ENCODE results near the gene SDC3. TPM values are rescaled to one million over a fixed set of nuclear protein-coding genes. Genes with fewer than 3 reads are reported as not detected.

The SDC3 gene
- total RNA-seq, 1 experiment from 2014 or later = 7.7 TPM

DNA sequence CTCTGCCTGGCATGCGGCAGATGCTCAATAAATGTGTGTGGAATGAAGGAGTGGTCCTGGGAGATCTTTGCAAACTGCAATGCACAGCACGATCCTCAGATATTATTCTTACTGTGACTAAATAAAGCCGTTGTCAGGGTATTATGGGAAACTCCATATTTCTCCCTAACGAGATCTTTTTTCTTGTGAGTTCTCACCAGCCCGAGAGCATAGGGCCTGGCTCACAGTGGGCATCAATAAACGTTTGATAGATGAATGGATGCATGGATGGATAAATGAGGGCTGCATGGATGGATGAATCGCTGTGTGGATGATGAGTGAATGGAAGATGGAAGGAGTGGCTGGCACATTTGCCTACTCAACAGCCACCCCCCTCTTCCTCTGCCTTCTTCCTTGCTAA is 69.6 kb downstream of the SDC3 start:
- TF ChIP-seq EZH2 (IDR thresholded peaks at IDR 0.05; ENCODE audit: borderline replicate concordance, low read depth, low read length, poor library complexity, severe bottlenecking) = no peak
- TF ChIP-seq, protein P1, sequence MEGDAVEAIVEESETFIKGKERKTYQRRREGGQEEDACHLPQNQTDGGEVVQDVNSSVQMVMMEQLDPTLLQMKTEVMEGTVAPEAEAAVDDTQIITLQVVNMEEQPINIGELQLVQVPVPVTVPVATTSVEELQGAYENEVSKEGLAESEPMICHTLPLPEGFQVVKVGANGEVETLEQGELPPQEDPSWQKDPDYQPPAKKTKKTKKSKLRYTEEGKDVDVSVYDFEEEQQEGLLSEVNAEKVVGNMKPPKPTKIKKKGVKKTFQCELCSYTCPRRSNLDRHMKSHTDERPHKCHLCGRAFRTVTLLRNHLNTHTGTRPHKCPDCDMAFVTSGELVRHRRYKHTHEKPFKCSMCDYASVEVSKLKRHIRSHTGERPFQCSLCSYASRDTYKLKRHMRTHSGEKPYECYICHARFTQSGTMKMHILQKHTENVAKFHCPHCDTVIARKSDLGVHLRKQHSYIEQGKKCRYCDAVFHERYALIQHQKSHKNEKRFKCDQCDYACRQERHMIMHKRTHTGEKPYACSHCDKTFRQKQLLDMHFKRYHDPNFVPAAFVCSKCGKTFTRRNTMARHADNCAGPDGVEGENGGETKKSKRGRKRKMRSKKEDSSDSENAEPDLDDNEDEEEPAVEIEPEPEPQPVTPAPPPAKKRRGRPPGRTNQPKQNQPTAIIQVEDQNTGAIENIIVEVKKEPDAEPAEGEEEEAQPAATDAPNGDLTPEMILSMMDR (conservative IDR thresholded peaks at IDR 0.05; ENCODE audit: low read depth, low read length) = no peak
- Histone ChIP-seq H3K9me3 (ENCODE audit: low read depth, low read length, poor library complexity, severe bottlenecking) (no peaks in the 10 kb centered on the region), H3K27me3 (replicated peaks; ENCODE audit: insufficient read depth, low read depth, low read length, poor library complexity) (peaks cover 61% of the 10 kb centered on the region), H3K27ac (ENCODE audit: low read depth, low read length, poor library complexity, severe bottlenecking) (no peak overlapping the region), H3K4me1 (ENCODE audit: insufficient read depth, low read length, poor library complexity, severe bottlenecking) (no peaks in the 10 kb centered on the region), H3K4me3 (ENCODE audit: low read depth, low read length, poor library complexity, severe bottlenecking) (no peak overlapping the region), H3K36me3 (ENCODE audit: insufficient read depth, low read length, poor library complexity, severe bottlenecking) (no peaks in the 10 kb centered on the region)
- POLR2A ChIA-PET (ENCODE audit: low non-redundant PET) = no interaction called here
- DNase-seq (ENCODE audit: low spot score) = no peak
- intact Hi-C loops (cut with micrococcal nuclease; ENCODE audit: unreplicated experiment) = no loop called here
- CTCF ChIA-PET = no interaction called here
- BruUV-seq (replicated peaks) = no TSS peak

DNA sequence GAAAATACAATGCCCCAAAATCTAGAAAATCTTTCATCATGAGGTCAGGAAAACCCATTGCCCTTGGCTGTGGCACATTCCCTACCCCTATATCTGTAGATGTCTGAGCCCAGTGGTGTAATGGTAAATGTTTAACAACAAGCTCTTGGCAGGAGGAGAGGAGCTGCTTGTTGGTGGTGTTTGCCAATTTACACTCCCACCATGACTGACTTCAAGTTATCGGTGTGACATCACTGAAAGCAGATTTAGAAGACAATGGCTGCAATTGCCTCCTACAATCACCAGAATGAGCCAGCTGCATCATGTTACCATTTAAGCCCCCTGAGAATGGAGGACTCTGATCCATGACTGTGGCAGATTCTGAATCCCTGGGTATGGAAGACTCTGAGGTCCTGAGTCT is 70.9 kb downstream of the SDC3 start:
- no peak for TF ChIP-seq EZH2 (IDR thresholded peaks at IDR 0.05; ENCODE audit: borderline replicate concordance, low read depth, low read length, poor library complexity, severe bottlenecking)
- Histone ChIP-seq H3K4me3 (ENCODE audit: low read depth, low read length, poor library complexity, severe bottlenecking) (no peak overlapping the region), H3K9me3 (ENCODE audit: low read depth, low read length, poor library complexity, severe bottlenecking) (no peaks in the 10 kb centered on the region), H3K27me3 (replicated peaks; ENCODE audit: insufficient read depth, low read depth, low read length, poor library complexity) (peaks cover 61% of the 10 kb centered on the region), H3K36me3 (ENCODE audit: insufficient read depth, low read length, poor library complexity, severe bottlenecking) (no peaks in the 10 kb centered on the region), H3K4me1 (ENCODE audit: insufficient read depth, low read length, poor library complexity, severe bottlenecking) (no peaks in the 10 kb centered on the region), H3K27ac (ENCODE audit: low read depth, low read length, poor library complexity, severe bottlenecking) (no peak overlapping the region)
- BruUV-seq (replicated peaks) = no TSS peak
- DNase-seq (ENCODE audit: low spot score) = no peak
- CTCF ChIA-PET = no interaction called here
- POLR2A ChIA-PET (ENCODE audit: low non-redundant PET) = no interaction called here
- intact Hi-C loops (cut with micrococcal nuclease; ENCODE audit: unreplicated experiment) = no loop called here

- no peak for TF ChIP-seq EZH2 (IDR thresholded peaks at IDR 0.05; ENCODE audit: borderline replicate concordance, low read depth, low read length, poor library complexity, severe bottlenecking)
- TF ChIP-seq, protein P1 (conservative IDR thresholded peaks at IDR 0.05; ENCODE audit: low read depth, low read length) = no peak
Observed at GRCh38 chr1:30834253-30834652, 74.3 kb downstream of the SDC3 start.

DNA sequence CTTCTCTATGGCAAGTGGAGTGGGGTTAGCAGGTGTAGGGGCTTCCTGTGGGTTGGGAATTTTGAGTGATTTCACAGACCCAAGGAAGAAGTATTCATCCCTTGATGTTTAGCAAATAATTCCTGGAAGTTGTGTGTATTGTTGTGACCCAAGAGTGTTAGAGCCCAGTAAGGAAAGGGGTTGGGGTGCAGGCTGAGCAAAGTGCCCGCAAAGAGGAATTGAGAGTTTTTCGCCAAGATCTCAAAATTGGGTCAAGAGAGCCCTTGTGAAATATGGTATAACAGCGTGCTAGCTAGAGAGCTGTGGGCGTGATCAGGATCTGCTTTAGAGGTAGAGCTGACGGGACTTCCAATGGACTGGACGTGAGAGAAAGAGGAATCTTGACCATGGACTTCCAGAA is 78.0 kb downstream of the SDC3 start:
- CTCF ChIA-PET = no interaction called here
- Histone ChIP-seq H3K27ac (ENCODE audit: low read depth, low read length, poor library complexity, severe bottlenecking) (no peak overlapping the region), H3K4me3 (ENCODE audit: low read depth, low read length, poor library complexity, severe bottlenecking) (no peak overlapping the region), H3K36me3 (ENCODE audit: insufficient read depth, low read length, poor library complexity, severe bottlenecking) (no peaks in the 10 kb centered on the region), H3K4me1 (ENCODE audit: insufficient read depth, low read length, poor library complexity, severe bottlenecking) (no peaks in the 10 kb centered on the region), H3K27me3 (replicated peaks; ENCODE audit: insufficient read depth, low read depth, low read length, poor library complexity) (peaks cover 44% of the 10 kb centered on the region), H3K9me3 (ENCODE audit: low read depth, low read length, poor library complexity, severe bottlenecking) (no peaks in the 10 kb centered on the region)
- intact Hi-C loops (cut with micrococcal nuclease; ENCODE audit: unreplicated experiment) = no loop called here
- no TSS peak for BruUV-seq (replicated peaks)
- TF ChIP-seq, protein P1 (conservative IDR thresholded peaks at IDR 0.05; ENCODE audit: low read depth, low read length) = no peak
- no peak for TF ChIP-seq EZH2 (IDR thresholded peaks at IDR 0.05; ENCODE audit: borderline replicate concordance, low read depth, low read length, poor library complexity, severe bottlenecking)
- no peak for DNase-seq (ENCODE audit: low spot score)
- POLR2A ChIA-PET (ENCODE audit: low non-redundant PET) = no interaction called here

More at GRCh38 chr1:30834253-30834652, 74.3 kb downstream of the SDC3 start:
- no peak overlapping the region for H3K27ac ChIP-seq (ENCODE audit: low read depth, low read length, poor library complexity, severe bottlenecking)
- POLR2A ChIA-PET (ENCODE audit: low non-redundant PET) = no interaction called here
- no TSS peak for BruUV-seq (replicated peaks)
- H3K9me3 ChIP-seq (ENCODE audit: low read depth, low read length, poor library complexity, severe bottlenecking) = no peaks in the 10 kb centered on the region
- CTCF ChIA-PET = no interaction called here
- DNase-seq (ENCODE audit: low spot score) = no peak
- H3K27me3 ChIP-seq (replicated peaks; ENCODE audit: insufficient read depth, low read depth, low read length, poor library complexity) = peaks cover 46% of the 10 kb centered on the region
- H3K4me3 ChIP-seq (ENCODE audit: low read depth, low read length, poor library complexity, severe bottlenecking) = no peak overlapping the region
- intact Hi-C loops (cut with micrococcal nuclease; ENCODE audit: unreplicated experiment) = no loop called here
- no peaks in the 10 kb centered on the region for H3K4me1 ChIP-seq (ENCODE audit: insufficient read depth, low read length, poor library complexity, severe bottlenecking)
- no peaks in the 10 kb centered on the region for H3K36me3 ChIP-seq (ENCODE audit: insufficient read depth, low read length, poor library complexity, severe bottlenecking)
